Measurements from ENCODE around the gene DAB1. TPM values are rescaled to one million over a fixed set of nuclear protein-coding genes. Genes with fewer than 3 reads are reported as not detected.

The DAB1 gene
- total RNA-seq, 1 donor from 2014 or later = 1.9 TPM

DNA sequence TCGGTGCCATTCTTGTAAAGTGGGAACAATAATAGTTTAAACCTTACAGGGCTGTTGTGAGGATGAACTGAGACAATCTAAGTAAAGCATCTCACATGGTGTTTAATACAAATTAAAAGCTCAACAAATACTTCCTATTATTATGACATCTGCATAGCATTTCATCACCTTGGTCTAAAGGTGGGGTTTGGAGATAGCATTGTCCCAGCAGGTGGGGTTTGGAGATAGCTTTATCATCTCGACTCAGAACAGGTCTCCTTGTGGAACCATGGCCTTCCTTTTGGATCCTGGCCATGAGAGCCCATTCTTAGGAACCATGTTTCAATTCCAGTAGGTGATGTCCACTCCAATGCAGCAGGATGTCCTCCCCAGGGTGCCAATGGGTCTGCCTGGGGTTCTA is 437.5 kb downstream of the DAB1 start:
- DNase-seq (ENCODE audit: low spot score) = no peak

DNA sequence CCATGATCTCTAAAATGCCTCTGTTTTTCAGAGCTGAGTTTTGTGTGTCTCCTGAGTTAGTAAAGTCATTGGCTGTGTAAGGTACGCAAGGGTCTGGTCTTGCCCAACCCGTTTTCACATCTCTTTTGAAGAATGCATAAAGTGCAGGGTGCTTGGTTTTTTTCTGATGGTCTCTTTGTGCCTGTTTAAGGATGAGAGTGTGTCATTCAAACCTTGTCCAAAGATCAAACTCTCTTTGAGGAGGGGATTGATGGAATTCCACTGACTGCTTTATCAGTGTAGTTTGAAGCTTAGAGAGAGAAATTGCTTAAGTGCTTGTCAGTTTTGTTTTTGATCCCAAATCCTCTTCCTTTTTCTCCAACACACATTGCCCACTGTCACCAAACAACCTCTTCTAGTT is 438.0 kb downstream of the DAB1 start:
- DNase-seq (ENCODE audit: low spot score) = no peak

DNA sequence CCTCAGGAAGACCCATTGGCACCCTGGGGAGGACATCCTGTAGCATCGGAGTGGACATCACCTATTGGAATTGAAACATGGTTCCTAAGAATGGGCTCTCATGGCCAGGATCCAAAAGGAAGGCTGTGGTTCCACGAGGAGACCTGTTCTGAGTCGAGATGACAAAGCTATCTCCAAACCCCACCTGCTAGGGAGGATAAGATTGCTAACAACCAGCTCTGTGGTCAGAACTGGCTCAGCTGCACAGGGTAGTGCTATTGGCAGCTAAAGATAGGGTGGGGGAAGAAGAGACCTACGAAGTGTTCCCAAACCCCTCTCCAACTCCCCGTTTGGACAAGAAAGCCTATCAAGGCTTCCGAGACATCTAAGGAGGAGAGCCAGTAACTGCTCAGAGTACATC is 440.4 kb downstream of the DAB1 start:
- DNase-seq (ENCODE audit: low spot score) = no peak

DNA sequence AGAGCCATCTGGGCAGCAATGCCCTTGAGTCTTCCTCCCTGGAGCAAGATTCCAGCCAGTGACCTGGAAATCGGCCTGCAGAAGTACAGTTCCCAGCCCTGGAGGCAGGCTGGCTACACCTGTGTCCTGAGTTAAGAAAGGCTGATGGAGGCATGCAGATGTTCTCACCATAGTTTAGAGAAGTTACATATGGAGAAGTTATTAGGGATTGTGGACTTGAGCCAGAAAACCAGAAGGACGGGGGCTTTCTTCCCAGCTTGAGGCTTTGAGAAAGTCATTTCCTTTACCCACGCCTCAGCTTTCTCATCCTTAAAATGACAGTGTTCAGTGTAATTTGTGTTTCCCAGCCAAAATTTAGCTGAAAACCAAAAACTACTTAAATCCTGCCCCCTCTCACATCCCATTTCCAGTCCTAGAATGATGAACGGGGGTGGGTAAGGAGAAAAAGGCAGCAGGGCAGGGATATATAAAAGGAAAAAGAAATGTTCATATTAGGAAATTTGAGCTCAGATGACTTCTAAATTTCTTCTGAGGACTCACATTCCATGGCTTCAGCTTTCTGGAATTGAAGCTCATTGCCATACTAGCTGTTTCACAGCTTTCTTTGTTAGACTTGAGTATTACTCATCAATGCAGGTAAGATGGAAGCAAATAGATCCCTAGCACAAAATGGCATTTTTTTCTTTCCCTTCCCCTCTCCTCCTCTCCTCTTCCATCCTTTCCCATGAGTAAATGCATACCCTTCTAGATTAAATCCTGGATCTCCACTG is 443.7 kb downstream of the DAB1 start:
- no peak for DNase-seq (ENCODE audit: low spot score)

DNA sequence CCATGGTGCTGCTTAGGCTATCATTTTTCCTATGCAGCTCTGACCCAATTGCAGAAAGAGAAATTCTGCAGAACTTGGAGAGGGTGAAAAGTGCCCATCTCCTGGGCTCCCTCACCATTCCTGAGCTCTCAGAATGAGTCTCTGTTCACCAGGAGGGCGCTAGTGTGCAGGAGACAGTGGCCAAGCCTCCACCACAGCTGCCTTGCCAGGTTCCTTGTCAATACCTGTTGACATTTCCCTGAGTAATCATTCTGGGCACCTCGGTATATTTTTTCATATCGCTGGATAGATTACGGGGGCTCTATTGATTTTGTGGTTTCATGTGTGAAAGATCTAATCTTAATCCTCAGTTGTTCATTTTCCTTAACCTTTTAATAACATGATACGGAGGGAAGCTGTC is 445.0 kb downstream of the DAB1 start:
- DNase-seq (ENCODE audit: low spot score) = no peak

DNA sequence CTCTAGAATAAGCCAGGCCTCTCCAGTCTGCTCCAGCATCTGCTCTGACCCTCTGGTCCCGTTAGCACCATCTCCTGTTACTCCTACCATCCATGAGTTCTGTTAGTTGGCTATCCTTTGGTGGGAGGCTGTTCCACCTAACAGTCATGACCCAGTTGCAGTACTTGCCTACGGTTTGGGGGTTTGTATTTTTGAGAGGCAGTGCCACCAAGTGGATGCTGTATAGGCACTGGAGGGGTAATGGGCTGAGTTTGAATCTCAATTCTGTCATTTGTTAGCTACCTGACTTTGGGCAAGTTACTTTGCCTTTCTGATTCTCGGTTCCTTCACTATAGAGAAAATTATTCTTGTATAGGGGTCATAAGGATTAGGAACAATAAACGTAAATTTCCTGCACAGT is 445.9 kb downstream of the DAB1 start:
- no peak for DNase-seq (ENCODE audit: low spot score)

DNA sequence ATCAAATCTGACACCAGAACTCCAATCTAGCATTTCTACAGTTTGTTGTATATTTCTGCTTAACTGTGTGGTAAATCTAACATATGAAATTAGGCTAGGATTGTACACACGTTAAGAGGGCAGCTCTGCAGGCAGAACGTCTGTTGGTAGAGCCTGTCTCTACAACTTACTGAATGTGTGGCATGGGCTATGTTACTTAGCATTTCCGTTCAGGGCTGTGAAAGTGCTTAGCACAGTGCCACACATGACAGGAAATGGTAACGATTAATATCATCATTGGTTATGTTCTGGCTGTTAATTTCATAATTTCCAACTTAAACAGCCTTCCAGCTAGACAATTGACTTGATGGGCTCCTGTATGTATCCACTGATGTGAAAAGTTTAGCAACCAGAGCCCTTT is 448.4 kb downstream of the DAB1 start:
- DNase-seq (ENCODE audit: low spot score) = no peak

DNA sequence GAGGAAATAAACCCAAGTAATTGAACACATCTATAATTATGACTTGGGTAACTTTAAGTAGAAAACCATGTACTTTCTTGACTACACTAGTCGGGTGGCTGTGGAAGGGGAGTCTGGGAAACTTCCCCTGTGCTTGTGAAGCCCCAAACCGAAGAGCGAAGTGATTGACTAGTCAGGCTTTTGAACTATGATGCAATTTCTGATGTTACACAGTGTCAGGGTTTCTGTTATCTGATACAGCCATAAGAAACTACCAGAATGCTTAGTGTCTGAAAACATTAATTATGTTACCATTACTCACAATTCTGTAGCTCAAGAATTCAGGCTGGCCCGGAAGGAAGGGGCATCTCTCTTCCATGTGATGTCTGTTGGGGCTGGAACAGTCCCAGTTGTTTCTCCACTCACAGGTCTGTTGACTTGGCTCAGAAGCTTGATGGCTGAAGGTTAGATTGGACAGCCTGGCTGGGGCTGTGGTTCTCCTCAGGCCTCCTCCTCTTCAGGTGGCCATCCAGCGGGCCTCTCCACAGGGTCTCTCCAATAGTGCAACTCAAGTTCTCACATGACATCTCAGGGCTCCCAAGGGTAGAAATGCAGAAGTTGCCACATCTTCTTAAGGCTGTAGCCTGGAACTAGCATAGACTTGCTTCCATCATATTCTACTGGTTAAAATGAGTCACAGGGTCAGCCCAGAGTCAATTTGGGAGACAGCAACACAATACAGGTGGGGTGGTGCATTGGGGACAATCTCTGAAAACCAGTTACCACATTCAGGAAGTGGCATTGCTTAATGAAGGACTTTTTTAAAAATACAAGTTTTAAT is 449.7 kb downstream of the DAB1 start:
- DNase-seq (ENCODE audit: low spot score) = no peak

DNA sequence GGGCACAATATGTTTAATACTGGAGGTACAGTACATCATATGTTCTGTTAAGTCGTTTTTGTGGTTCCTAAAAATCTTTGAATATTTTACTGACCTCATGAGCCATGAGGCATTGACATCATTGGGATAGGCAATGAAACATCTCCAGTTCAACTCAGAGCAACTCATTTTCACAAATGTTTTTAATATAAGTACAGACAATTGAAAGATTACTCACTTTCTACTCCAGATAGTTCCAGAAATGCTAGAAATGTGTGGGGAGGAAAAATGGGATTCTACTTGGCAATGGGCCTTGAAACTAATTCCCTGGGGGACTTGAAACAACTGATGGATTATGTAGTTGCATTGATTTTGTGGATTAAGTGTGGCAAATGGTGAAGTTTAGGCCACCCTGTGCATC is 450.9 kb downstream of the DAB1 start:
- no peak for DNase-seq (ENCODE audit: low spot score)

DNA sequence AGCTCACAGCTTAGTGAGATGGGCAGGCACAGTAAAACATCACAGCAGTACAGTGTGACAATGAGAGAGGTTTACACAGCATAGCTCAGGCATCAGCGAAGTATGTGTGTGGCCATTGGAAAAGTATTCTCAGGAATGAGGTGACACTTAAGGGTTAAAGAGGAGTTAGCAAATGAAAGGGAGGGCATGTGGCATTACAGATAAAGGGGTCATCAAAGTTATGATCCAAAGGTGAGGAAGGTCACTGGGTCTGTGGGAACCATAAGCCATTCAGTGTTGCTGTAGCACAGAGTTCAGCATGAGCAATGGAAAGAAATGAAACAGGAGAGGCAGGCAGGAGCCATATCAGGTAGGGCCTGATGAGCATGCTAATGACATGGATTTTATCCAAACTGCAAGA is 453.6 kb downstream of the DAB1 start:
- DNase-seq (ENCODE audit: low spot score) = no peak

DNA sequence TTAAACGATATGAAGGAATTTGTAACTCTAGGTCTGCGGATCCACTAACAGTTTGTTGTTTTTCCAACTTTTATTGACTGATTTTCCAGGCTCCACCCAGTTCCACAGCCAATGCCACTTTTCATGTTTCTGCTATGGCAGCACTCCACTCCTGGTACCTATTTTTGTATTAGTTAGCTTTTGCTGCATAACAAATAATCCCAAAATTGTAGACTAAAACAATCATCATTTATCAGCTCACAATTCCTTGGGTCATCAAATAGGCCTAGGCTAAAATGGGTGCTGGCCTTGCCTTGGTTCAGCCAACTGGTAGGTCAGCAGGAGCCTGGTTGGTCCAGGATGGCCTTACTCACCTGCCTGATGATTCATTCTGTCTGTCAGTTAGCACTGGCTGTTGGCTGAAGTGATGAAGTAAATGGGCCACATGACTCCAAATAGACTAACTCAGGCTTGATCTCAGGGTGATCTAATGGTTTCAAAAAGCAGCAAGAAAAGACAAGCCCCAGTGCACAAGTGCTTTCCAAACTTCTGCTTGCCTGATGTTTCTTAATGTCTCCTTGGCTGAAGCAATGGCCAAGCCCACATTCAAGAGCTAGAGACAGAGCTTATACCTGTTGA is 454.9 kb downstream of the DAB1 start:
- DNase-seq (ENCODE audit: low spot score) = no peak

DNA sequence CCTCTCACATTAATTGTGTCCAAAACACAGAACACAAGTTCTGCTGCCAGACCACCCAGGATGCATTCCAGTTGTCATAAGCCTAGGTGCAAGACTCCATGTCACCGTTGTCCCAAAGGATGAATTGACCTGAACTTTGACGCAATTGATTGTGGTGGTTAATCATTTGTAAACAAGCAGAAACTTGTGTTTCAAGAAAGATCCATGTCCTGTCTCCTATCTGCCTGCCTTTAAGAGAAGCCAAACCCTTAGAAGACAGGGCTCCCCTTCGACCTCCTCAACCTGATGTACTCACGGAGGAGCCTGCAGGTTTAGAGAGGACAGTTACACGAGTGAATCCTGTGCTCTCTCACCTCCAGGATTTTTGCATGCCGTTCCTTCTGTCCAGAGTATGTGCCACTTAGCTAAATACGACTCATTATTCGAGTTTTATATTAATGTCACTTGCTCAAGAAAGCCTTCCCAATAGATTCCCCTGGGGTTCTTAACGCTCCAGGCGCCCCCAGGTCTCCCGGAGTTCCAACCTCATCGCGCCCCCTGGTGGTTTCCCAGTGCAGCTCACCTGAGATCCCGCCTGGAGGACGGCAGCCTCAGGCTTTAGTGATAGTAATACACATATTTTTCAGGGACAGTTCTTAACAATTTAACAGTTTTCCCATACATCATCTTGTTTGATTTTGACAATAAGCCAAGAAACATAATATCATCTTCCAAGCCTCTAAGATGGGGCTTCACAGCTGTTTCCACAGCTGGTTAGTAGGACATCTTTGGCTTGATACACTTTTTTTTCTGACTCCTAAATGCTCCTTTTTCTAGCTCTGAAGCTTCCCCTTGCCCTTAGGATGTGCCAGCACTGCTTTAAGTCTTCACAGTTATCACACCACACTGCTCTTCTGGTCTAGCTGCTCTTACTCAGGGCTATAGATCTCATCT is 455.7 kb downstream of the DAB1 start:
- no peak for DNase-seq (ENCODE audit: low spot score)

DNA sequence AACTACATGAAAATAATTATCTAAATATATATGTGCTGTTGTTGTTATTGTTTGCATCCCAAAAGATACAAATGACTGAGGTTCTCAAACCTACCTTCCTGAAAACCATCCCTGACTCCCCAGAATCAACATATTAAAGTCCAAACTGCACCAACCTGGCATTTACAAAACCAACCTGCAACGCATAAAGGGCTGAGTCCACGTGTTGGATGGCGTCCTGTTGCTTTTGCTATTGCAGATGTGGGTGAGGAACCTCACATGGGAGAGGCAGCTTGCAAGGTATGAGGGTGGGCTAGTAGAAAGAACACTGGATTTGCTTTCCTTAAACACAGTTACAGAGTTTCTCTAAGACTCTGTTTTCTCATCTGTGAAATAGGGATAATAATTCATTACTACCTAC is 456.5 kb downstream of the DAB1 start:
- no peak for DNase-seq (ENCODE audit: low spot score)

DNA sequence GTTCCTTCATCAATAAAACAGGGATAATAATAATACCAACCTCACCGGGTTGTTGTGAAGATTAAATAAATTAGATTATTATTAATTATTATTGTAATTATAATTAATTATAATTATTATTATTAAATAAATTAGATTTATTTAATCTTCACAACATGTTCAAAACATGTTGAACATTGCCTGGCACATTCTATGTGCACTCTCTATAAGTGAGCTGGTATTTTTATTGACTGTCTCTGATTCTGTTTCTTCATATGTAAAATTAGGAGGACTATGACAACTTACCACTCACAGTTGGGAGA is 457.2 kb downstream of the DAB1 start:
- DNase-seq (ENCODE audit: low spot score) = no peak

DNA sequence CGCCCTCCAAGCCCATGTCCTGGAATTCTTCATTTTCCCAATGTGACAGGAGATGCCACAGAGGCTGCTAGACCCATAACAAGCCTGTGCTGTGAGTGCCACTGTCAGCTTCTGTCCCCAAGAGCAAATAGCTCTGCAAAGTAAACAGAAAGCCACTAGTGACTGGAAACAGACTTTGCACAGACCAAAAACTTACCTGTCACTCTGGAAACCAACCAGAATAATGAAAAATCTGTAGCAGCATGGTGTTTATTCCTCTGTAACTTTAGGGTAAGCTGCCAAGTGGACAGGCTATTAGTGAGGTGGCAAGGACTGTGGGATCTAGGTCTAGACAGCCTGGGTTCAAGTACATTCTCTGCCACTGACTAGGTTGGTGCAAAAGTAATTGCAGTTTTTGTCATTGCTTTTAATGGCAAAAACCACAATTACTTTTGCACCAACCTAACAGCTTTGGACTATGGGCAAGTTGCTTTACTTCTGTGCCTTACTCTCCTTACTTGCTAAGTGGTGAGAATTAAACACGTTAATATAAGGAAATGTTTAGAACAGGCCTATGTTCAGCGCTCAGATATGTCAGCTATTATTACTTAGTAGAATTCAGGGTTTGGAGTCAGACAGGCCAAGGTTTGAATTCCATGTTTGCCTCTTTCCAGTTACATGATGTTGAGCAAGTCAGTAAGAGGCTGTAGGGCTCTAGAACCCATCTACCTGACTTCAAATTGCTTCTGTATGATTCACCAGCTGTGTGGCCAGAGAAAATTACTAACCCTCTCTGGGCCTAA is 457.8 kb downstream of the DAB1 start, which contains the start of gene C8B:
C8B (minus strand) TSS at position 100 of the 782 bp plus-strand sequence; CDS start at position 33, 67 bp downstream.
- DNase-seq (ENCODE audit: low spot score) = no peak

DNA sequence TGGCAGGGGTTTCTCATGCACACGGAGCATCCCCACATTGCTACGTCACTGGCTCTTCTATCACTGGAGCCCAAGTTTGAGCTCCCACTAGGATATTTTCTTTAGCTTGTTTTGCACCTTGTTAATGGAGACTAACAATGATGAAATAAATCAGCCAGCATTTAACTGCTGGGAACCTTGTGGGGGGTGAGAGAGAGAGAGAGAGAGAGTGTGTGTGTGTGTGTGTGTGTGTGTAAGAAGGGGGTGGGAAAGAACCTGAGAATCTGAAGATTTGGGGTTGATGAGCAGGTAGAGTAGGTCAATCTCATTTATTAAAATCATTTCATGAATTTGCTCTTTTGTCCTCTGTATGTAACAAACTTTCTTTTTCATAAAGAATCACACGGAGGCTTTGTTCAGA is 458.7 kb downstream of the DAB1 start:
- DNase-seq (ENCODE audit: low spot score) = no peak

DNA sequence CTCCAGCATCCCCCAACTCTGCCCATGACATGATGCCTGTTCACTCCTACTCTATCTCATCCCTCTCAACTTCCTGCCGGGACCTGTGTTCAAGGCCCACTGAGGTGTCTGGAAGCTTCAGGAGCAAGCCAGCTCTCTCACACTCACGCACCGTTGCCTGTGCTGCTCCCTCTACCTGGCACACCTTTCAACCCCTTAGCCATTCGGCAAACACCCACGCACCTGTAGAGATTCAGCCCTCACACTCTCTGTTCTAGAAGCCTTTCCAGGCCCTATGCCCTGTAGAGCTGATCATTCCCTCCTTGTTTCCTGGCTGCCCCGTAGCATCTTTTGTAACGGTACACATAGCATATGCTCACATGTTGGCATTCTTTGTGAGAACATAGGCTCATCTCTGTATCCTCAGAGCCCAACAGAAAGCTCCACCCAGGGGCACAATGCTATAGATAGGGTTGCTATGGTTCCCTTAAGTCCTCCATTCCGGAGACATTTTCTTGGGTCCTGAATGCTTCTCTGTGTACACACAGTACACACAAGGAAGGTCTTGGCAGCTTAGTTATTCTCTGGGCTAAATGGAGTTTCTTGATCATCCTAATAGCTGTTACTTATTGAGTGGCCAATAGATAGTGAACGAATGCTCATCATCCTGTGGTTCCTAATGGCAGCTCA is 459.4 kb downstream of the DAB1 start:
- no peak for DNase-seq (ENCODE audit: low spot score)

DNA sequence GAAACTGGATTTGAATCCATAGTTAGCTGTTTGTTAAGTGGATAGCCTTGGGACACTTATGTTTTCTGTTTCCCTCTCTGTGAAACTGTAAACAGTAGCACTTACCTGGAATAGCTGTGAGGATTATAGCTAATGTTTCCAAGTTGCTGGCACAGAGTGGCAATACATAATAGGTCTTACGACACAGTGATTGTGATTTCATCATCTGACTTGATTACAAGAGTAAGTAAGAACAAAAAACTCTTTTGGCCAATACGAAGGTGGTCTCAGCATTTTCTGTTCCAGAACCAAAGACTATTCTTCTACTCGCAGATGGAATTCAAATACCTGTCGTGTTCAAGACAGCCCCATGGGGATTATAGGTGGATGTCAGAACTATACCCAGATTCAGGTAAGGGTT is 460.2 kb downstream of the DAB1 start:
- DNase-seq (ENCODE audit: low spot score) = no peak

DNA sequence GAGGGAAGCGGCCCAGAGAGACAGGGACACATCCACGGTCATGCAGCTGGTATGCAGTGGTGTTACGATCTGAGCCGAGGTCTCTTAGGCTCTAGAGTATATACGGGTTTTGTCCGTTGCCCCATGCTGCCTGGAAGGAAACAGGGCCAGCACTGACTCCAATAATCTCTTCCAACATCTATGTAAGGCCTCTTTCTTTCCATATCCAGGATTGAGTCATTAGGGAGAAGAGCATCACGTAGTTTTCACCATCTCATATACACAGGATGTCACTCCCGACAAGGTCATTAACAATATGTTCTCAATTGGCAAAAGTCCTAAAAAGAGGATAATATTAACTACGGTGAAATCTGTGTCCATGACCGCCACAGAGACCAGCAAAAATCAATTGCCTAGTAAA is 462.4 kb downstream of the DAB1 start:
- DNase-seq (ENCODE audit: low spot score) = no peak

DNA sequence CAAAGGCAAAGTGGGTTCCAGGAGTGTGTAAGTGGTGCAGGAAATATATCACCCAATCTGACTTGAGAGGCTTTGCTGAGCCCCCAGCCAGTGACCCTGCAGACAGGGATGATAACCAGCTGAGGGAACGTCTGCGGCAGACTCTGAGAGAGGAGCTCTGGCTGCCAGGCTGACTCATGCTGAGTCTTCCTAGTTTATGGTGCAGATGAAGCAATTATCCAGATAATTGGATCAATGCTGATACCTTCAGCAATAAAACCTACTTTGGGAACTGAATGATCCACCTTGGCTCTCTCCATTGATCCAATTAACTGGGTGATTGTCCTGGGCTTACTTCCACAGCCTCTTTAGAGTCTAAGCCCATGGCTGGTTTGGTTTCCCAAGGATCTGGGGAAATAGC is 465.3 kb downstream of the DAB1 start:
- DNase-seq (ENCODE audit: low spot score) = no peak

Measured in mesenteric fat pad (tissue), 1 donor.